ENCODE measurements around the gene PMM1.

- TF ChIP-seq CTCF (IDR thresholded peaks at IDR 0.05; ENCODE audit: insufficient read depth, low read length), result no peak
- no peak for TF ChIP-seq GABPA (IDR thresholded peaks at IDR 0.05; ENCODE audit: low read depth)
- TF ChIP-seq POLR2AphosphoS5 (IDR thresholded peaks at IDR 0.05; ENCODE audit: low read depth), result no peak
- TF ChIP-seq REST (IDR thresholded peaks at IDR 0.05; ENCODE audit: insufficient replicate concordance, low read depth), result no peak
Observed at GRCh38 chr22:41568811-41569210, 20.8 kb downstream of the PMM1 start.
